A673 (cell line): ENCODE data around the gene ATG4B.

Experiments used
- EZH2 ChIP-seq: fragments of 200-600 bp; sonication (generic); IDR thresholded peaks from 2 replicates; pipeline ENCODE4 v1.6.1; 2017; ENCODE audit warnings: borderline replicate concordance, low read depth, mild to moderate bottlenecking, mixed read lengths, antibody characterized with exemption, low read length; ENCODE audit not compliant: poor library complexity, severe bottlenecking
- TF ChIP-seq, protein P1 (sequence below): fragments of 300-800, 200-600 bp; sonication (generic); conservative IDR thresholded peaks from 2 replicates; pipeline ENCODE4 v1.5.1; 2017; ENCODE audit warnings: low read depth, mild to moderate bottlenecking, antibody characterized with exemption, low read length, moderate library complexity, mixed read lengths

DNA sequence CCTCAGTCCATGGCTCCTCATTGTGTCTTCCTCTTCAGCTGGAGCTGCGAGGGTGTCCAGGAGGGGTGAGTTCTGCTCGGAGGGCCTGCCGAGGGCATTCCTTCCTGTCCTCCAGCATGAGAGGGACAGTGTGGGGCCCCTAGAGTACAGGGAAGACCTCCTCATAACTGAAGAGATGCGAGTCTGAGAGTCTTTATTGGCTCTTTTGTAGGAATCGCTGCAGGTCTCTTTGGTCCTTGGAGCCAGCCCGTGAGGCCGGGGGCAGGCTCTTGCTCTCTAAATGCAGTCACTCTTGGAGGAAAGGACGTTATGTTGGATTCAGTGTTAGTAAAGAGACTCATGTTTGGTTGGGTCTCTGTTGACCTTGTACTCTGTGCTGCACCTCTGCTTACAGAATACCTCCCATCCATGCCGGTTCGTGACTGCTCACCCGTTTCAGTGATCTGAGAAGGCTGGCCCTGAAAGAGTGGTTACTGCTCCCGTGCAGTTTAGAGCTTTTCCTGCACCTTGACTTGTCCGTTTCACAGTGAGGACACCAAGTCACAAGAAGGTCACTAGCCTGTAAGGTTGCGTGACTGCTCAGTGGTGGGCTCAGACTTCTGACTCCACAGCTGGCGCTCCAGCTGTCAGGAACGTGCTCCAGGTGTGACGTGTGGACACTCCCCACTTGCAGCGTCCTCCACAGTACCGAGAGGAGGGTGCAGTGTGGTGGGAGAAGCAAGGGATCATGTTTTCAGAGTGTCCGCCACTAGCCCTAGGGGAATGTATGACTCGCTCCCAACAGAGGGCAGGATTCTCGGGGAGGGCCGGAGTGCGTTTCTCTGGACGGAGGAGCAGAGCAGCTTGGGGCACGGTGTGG is 7.8 kb downstream of the ATG4B start:
- TF ChIP-seq, protein P1, sequence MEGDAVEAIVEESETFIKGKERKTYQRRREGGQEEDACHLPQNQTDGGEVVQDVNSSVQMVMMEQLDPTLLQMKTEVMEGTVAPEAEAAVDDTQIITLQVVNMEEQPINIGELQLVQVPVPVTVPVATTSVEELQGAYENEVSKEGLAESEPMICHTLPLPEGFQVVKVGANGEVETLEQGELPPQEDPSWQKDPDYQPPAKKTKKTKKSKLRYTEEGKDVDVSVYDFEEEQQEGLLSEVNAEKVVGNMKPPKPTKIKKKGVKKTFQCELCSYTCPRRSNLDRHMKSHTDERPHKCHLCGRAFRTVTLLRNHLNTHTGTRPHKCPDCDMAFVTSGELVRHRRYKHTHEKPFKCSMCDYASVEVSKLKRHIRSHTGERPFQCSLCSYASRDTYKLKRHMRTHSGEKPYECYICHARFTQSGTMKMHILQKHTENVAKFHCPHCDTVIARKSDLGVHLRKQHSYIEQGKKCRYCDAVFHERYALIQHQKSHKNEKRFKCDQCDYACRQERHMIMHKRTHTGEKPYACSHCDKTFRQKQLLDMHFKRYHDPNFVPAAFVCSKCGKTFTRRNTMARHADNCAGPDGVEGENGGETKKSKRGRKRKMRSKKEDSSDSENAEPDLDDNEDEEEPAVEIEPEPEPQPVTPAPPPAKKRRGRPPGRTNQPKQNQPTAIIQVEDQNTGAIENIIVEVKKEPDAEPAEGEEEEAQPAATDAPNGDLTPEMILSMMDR = no peak
- no peak for TF ChIP-seq EZH2
